ENCODE measurements around the gene KIAA1755. TPM values are rescaled to one million over a fixed set of nuclear protein-coding genes. Genes with fewer than 3 reads are reported as not detected.

The KIAA1755 gene
- total and polyA plus RNA-seq, 10 of the 15 experiments (the other 5 are each of a cell fraction or from before 2014, with no cell fraction given), result not detected

DNA sequence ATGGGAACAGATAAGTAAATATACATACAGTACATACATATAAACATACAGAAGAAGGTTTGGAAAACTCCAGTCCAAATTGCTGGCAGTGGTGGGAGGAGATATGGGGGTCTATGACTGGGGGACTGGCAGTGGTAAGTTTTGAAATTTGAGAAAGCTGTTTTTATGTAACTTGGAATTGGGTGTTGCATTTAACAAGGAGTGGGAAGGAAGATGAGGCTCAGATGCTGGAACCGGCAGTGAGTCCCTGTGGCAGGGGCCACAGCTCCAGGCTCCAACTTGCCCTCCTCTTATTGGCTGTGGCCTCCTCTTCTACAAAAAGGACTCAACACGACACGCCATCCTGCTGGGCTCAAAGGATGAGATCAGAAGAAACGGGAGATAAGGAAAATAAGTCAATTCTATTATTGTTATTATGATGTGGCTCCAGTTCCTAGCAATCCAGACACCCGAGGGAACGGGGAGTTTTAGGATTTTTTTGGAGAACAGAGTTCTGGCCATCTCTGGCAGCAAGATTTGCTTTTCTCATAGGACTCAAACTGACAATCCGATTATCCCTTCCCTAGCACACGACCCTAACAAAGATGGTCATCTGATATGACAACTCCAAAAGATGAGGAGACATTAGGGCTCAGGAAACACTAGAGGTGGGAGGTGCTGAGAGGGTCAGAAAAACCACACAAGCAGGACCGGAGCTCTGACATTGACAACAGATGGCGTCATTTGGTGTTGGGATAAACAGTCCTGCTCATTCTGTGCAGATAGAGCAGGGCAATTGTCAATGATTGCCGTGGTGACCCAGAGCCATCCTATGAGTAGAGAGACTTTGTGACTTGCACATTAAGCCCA is 89.5 kb downstream of the KIAA1755 start:
- TF ChIP-seq GATAD2B (conservative IDR thresholded peaks at IDR 0.05; ENCODE audit: low read depth) (no peak), RUNX3 (IDR thresholded peaks at IDR 0.05; ENCODE audit: low read length) (no peak), RB1 (IDR thresholded peaks at IDR 0.05; ENCODE audit: borderline replicate concordance) (no peak), DPF2 (IDR thresholded peaks at IDR 0.05) (no peak), CEBPB (IDR thresholded peaks at IDR 0.05; ENCODE audit: borderline replicate concordance in 1 of 2, low read depth in 2 of 2, low read length in 2 of 2) (no peak), JUNB (IDR thresholded peaks at IDR 0.05) (no peak), NRF1 (conservative IDR thresholded peaks at IDR 0.05; ENCODE audit: low read depth, low read length) (no peak), STAT3 (IDR thresholded peaks at IDR 0.05; ENCODE audit: low read depth, low read length) (no peak), RCOR1 (conservative IDR thresholded peaks at IDR 0.05; ENCODE audit: low read depth, low read length) (no peak)
- TF ChIP-seq, protein P1, sequence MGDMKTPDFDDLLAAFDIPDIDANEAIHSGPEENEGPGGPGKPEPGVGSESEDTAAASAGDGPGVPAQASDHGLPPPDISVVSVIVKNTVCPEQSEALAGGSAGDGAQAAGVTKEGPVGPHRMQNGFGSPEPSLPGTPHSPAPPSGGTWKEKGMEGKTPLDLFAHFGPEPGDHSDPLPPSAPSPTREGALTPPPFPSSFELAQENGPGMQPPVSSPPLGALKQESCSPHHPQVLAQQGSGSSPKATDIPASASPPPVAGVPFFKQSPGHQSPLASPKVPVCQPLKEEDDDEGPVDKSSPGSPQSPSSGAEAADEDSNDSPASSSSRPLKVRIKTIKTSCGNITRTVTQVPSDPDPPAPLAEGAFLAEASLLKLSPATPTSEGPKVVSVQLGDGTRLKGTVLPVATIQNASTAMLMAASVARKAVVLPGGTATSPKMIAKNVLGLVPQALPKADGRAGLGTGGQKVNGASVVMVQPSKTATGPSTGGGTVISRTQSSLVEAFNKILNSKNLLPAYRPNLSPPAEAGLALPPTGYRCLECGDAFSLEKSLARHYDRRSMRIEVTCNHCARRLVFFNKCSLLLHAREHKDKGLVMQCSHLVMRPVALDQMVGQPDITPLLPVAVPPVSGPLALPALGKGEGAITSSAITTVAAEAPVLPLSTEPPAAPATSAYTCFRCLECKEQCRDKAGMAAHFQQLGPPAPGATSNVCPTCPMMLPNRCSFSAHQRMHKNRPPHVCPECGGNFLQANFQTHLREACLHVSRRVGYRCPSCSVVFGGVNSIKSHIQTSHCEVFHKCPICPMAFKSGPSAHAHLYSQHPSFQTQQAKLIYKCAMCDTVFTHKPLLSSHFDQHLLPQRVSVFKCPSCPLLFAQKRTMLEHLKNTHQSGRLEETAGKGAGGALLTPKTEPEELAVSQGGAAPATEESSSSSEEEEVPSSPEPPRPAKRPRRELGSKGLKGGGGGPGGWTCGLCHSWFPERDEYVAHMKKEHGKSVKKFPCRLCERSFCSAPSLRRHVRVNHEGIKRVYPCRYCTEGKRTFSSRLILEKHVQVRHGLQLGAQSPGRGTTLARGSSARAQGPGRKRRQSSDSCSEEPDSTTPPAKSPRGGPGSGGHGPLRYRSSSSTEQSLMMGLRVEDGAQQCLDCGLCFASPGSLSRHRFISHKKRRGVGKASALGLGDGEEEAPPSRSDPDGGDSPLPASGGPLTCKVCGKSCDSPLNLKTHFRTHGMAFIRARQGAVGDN (IDR thresholded peaks at IDR 0.05), result no peak

More for the DNA sequence above, 89.5 kb downstream of the KIAA1755 start:
- Histone ChIP-seq H3K4me3 (no peak overlapping the region), H3K9ac (ENCODE audit: control insufficient read depth, insufficient read depth, low read length) (no peak overlapping the region), H3K27ac (ENCODE audit: control insufficient read depth, insufficient read depth) (no peak overlapping the region), H3K9me3 (replicated peaks; ENCODE audit: control insufficient read depth, insufficient read depth, low read length) (no peaks in the 10 kb centered on the region; the same call in 2 of the 3 replicates), H3K36me3 (ENCODE audit: control insufficient read depth in 2 of 2, insufficient read depth in 2 of 2, low read length in 1 of 2) (no peaks in the 10 kb centered on the region), H3K79me2 (ENCODE audit: control insufficient read depth, insufficient read depth, low read length) (no peaks in the 10 kb centered on the region), H3K4me1 (ENCODE audit: control insufficient read depth, insufficient read depth, low read length) (peaks cover 14% of the 10 kb centered on the region), H3K27me3 (replicated peaks in 1 of 2; ENCODE audit: control insufficient read depth in 2 of 2, insufficient read depth in 2 of 2, low read length in 1 of 2) (no peaks in the 10 kb centered on the region; a peak in 1 of 4 replicates), H4K20me1 (ENCODE audit: control insufficient read depth, insufficient read depth) (no peaks in the 10 kb centered on the region), H2AFZ (ENCODE audit: control insufficient read depth, low read depth, low read length) (no peak overlapping the region), H3K4me2 (ENCODE audit: control insufficient read depth, insufficient read depth) (no peak overlapping the region)
- ATAC-seq (no peak), DNase-seq (ENCODE audit: low read depth, low spot score) (no peak), FAIRE-seq (no peak)
- in situ Hi-C loops (cut with MboI) (loop anchor here (25.0 kb wide), 1 partner anchor 109 kb away; no protein-coding TSS in a partner anchor), intact Hi-C loops (cut with micrococcal nuclease; ENCODE audit: unreplicated experiment) (no loop called here)
- 60% methylated on average over 11 of the region's 11 CpGs for WGBS (ENCODE audit: insufficient coverage, insufficient replicate concordance, low lambda C conversion rate, missing lambda C conversion rate)
- SMC1A ChIA-PET (ENCODE audit: uncharacterized antibody, unreplicated experiment), result interaction anchor here (10.1 kb wide), 1 partner anchor 96 kb away, joined by 117 read pairs; no protein-coding TSS in a partner anchor
- BruUV-seq (replicated peaks), result no TSS peak
- CTCF ChIA-PET, result interaction anchor here (0.7 to 2.9 kb wide), 6 partner anchors 13 to 113 kb away, joined by 4 to 17 read pairs (median 9); no protein-coding TSS in a partner anchor
- RAD21 ChIA-PET (ENCODE audit: unreplicated experiment), result interaction anchor here (1.4 to 5.2 kb wide), 2 partner anchors 97 to 110 kb away, joined by 3 to 39 read pairs; no protein-coding TSS in a partner anchor
- POLR2A ChIA-PET, result no interaction called here

Data from GM12878 (cell line).